Left lung (tissue), 10 donors: ENCODE measurements around the gene NBAS. TPM values are rescaled to one million over a fixed set of nuclear protein-coding genes. Genes with fewer than 3 reads are reported as not detected.
A peak's percentile ranks its signal among the peaks of the same experiment; 100 is the strongest.

Experiments
- ATAC-seq: fragments of 200-7000 bp; cut with Tn5 transposase; one replicate; pipeline ENCODE4 v1.9.1; 2020; ENCODE audit warnings: moderate library complexity
- DNase-seq, 4 donors: peaks; one replicate each; pipeline ENCODE4 v3.0.0-alpha.2; 2013 to 2020
- H3K27ac ChIP-seq, 2 donors: fragments of 200-600 bp; sonication (generic) in 1 of 2; one replicate each; pipeline versions ENCODE4 v1.5.0 to v1.8.0; 2020 to 2021
- H3K27me3 ChIP-seq, 2 donors: fragments of 200-600 bp; sonication (generic) in 1 of 2; one replicate each; pipeline versions ENCODE4 v1.5.0 to v1.8.0; 2020 to 2021
- H3K36me3 ChIP-seq, 2 donors: fragments of 200-600 bp; sonication (generic) in 1 of 2; one replicate each; pipeline versions ENCODE4 v1.5.0 to v1.8.0; 2020 to 2021
- H3K4me1 ChIP-seq, 2 donors: fragments of 200-600 bp; one replicate each; pipeline ENCODE4 v1.8.0; 2021
- H3K4me3 ChIP-seq, 2 donors: fragments of 200-600 bp; sonication (generic) in 1 of 2; one replicate each; pipeline versions ENCODE4 v1.5.0 to v1.8.0; 2020 to 2021; ENCODE audit warnings: mild to moderate bottlenecking in 1 of 2
- H3K9me3 ChIP-seq, 2 donors: fragments of 200-600 bp; sonication (generic) in 1 of 2; one replicate each; pipeline versions ENCODE4 v1.5.0 to v1.8.0; 2020 to 2021
- CTCF ChIP-seq, 2 donors: fragments of 200-600 bp; sonication (generic) in 1 of 2; IDR thresholded peaks; one replicate each; pipeline versions ENCODE4 v1.5.0 to v1.8.0; 2021; ENCODE audit warnings: antibody characterized with exemption in 2 of 2
- intact Hi-C, 2 donors: fragments of 100-400 bp; cut with DNase I; formaldehyde crosslinking; loops; one replicate each; pipeline versions ENCODE4 v1.11.2 to v1.14.2; 2022
- polyA plus RNA-seq, 6 donors: library from polyadenylated mRNA; unstranded; fragments of 120-200 nt; gene quantifications; one replicate each; pipeline ENCODE4 v1.2.1, GENCODE V29; 2013; ENCODE audit not compliant: insufficient read length in 6 of 6
- total RNA-seq, 2 donors: library from RNA; stranded (reverse); fragmentation: NEBNext Ultra II Directional; extraction: Animal tissue kit (Norgen Biotek cat#: 25700); gene quantifications; one replicate each; pipeline ENCODE4 v1.2.1, GENCODE V29; 2021
- donor health status: DM: no; HTN: yes; CAD: no.
- donor health status: DM: no; HTN: no; CAD: no.

Gene NBAS
- total and polyA plus RNA-seq, 8 donors, result 36.6 to 57.4 (median 46.3) TPM

DNA sequence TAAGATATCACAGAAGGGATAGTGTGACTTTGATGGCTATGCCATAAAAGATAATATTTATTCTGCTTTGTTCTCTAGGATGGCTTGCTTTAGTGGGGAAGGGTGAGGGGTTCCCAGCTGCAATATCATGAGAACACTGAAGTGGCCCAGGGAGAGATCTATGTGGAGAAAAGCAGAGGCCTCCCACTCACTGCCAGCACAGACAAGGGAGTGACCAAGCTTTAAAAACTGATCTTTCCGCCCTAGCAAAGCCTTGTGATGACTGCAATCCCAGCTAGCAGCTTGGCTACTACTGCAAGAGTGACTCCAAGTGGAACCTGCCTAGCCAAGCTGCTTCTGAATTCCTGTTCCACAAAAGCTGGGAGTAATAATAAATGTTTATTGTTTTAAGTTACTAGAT lies 22.7 kb upstream of the NBAS start:
- no peak for TF ChIP-seq CTCF (IDR thresholded peaks at IDR 0.05)
- intact Hi-C loops, result no loop called here

GRCh38 chr2:15582710-15583357 lies 21.7 kb upstream of the NBAS start:
- H3K4me3 ChIP-seq, result no peak overlapping the region
- intact Hi-C loops, result no loop called here
- no peak for DNase-seq
- H3K27me3 ChIP-seq, result no peaks in the 10 kb centered on the region
- H3K27ac ChIP-seq, result no peak overlapping the region
- no peaks in the 10 kb centered on the region for H3K36me3 ChIP-seq
- H3K9me3 ChIP-seq, result no peaks in the 10 kb centered on the region
- TF ChIP-seq CTCF (IDR thresholded peaks at IDR 0.05), result no peak
- no peaks in the 10 kb centered on the region for H3K4me1 ChIP-seq
- no peak for ATAC-seq

More for the DNA sequence above, 22.7 kb upstream of the NBAS start:
- no peak overlapping the region for H3K27ac ChIP-seq
- no peaks in the 10 kb centered on the region for H3K27me3 ChIP-seq
- H3K36me3 ChIP-seq, result no peaks in the 10 kb centered on the region
- no peak for DNase-seq
- H3K4me1 ChIP-seq, result no peaks in the 10 kb centered on the region
- H3K9me3 ChIP-seq, result no peaks in the 10 kb centered on the region
- no peak for ATAC-seq
- H3K4me3 ChIP-seq, result no peak overlapping the region

DNA sequence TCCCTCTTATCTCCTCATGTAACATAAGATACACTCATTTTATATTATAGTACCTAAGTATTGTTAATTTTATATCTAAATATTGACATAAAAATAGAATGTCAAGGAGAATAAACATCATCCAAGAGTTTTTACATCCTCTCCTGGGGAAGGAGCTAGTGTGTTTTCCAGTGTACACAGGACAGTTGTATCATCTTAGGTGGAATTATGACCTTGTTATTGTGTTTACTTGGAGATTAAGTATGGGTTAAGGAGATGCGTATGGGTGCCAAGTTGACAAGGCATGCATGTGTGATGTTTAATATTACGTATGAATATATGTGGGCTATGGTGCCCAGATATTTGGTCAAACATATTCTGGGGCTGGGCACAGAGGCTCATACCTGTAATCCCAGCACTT lies 19.3 kb upstream of the NBAS start:
- no peak for TF ChIP-seq CTCF (IDR thresholded peaks at IDR 0.05)
- H3K4me1 ChIP-seq, result no peaks in the 10 kb centered on the region
- ATAC-seq (no peak), DNase-seq (no peak)
- H3K27ac ChIP-seq, result no peak overlapping the region
- H3K36me3 ChIP-seq, result no peaks in the 10 kb centered on the region
- intact Hi-C loops, result no loop called here
- H3K9me3 ChIP-seq, result no peaks in the 10 kb centered on the region
- H3K27me3 ChIP-seq, result no peaks in the 10 kb centered on the region
- H3K4me3 ChIP-seq, result no peak overlapping the region

DNA sequence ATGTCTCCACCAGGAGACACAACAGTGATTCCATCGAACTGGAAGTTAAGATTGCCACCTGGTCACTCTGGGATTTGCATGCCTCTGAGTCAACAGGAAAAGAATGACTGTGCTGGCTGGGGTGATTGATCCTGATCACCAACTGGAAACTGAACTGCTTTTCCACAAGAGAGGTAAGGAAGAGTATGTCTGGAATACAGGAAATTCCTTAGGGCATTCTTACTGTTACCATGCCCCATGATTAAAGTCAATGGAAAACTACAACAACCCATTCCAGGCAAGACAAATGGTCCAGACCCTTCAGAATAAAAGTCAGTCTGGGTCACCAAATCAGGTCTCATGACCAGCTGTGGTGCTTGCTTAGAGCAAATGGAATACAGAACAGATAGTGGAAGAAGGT lies 18.5 kb upstream of the NBAS start:
- H3K36me3 ChIP-seq, result no peaks in the 10 kb centered on the region
- H3K9me3 ChIP-seq, result no peaks in the 10 kb centered on the region
- TF ChIP-seq CTCF (IDR thresholded peaks at IDR 0.05), result no peak
- H3K4me1 ChIP-seq, result no peaks in the 10 kb centered on the region
- H3K4me3 ChIP-seq, result no peak overlapping the region
- ATAC-seq (no peak), DNase-seq (no peak)
- H3K27me3 ChIP-seq, result no peaks in the 10 kb centered on the region
- no peak overlapping the region for H3K27ac ChIP-seq
- intact Hi-C loops, result no loop called here

DNA sequence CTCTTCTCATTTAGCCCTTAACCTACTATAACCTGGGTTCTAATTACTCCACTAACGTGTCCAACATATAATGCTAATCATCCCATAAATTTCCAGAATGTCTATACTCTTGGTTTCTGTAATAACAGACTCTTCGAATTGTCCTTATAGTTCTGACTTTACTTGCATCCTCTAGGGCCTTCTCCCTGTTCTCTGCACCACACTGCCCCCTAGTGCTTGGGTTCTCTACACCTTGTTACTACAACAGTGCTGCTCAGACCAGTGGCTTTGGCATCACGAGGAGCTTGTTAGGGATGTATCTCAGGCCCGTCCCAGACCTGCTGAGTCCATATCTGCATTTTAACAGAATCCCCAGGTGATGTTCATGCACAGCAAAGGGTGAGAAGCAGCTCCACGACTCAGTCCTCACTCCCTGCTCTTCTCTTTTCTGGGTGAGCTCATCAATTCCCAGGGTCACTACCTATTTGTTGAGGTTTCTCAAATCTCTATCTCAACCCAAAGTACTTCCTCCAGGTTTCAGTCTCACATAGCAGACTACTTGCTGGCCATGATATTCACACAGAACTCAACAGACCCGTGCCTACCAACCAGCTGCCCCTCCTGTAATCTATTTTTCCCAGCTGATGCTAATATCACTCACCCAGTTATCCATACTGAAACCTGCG lies 16.1 kb upstream of the NBAS start:
- Histone ChIP-seq H3K36me3 (no peaks in the 10 kb centered on the region), H3K27me3 (no peaks in the 10 kb centered on the region), H3K4me1 (no peaks in the 10 kb centered on the region), H3K27ac (no peak overlapping the region), H3K4me3 (no peak overlapping the region), H3K9me3 (no peaks in the 10 kb centered on the region)
- intact Hi-C loops, result no loop called here
- TF ChIP-seq CTCF (IDR thresholded peaks at IDR 0.05), result peak; percentile 80 to 85
- ATAC-seq (peak; percentile 99), DNase-seq (peak in 3 of 4 donors; percentile 65 to 85 (median 84))
